Measurements from ENCODE around the gene ANKRD6.

ANKRD6 gene

GRCh38 chr6:89661559-89661958 is 228.6 kb downstream of the ANKRD6 start:
- no peak for DNase-seq

GRCh38 chr6:89662659-89663223 is 229.8 kb downstream of the ANKRD6 start:
- DNase-seq = no peak

- DNase-seq = no peak
Observed at GRCh38 chr6:89667872-89668556, 235.1 kb downstream of the ANKRD6 start.

DNA sequence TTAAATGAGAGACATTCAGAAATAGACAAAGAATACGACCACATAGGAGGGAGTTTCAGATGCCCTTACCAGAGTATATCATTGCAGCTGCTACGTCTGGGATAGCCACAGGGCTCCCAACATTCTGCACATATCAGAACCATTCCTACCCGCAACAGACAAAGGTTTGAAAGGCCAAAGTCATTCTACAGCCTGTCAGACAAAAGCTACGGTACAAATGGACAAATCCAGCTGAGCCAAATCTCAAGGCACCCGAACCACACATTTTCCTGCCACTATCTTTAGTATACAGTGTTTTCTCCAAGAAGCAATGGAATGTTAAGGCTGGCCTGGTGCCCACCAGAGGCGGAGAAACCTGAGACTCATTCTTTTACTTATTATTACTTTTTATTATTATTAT is 236.1 kb downstream of the ANKRD6 start:
- no peak for DNase-seq

DNA sequence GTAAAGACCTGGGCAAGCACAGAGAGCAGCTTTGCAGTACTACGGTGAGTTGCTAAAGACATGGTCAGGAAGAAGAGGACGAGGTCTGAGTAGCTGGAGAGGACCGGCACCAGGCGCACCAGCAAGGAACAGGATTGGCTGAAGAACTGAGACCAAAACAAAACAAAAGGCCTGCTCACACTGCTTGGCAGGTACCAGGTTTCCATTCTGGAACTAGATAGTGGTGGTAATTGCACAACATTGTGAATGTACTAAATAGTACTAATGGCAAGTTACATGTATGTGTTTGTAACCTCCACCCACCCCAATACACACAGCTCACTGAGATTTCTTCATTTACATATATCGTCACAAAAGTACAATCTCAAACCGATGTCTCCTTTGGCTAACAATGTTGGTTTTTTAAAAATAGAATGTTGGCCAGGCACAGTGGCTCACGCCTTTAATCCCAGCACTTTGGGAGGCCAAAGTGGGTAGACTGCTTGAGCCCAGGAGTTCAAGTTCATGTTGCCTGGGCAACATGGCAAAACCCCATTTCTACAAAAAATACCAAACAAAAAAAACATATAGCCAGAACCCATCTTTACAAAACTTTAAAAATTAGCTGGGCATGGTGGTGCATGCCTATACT is 238.1 kb downstream of the ANKRD6 start:
- DNase-seq = no peak

GRCh38 chr6:89675949-89676748 is 243.2 kb downstream of the ANKRD6 start:
- DNase-seq = peak; percentile 38

DNA sequence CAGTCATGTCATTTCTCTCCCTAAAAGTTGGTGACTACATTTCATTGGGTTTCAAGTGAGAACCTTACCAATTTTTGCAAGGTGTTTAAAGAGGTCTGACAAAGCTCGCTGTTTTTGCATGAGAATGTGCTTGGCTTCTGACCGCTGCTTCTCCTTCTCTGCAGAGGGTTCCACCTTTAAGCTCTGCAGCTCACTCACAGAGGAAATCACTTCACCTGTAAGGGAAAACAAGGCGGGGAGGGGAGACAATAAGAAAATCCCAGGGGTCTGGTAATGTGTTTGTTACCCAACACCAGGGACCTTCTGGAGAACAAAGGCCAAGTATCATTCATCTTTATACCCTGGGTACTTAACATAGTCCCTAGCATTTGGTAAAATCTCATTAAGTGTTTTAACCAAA is 245.6 kb downstream of the ANKRD6 start:
- DNase-seq = no peak

DNA sequence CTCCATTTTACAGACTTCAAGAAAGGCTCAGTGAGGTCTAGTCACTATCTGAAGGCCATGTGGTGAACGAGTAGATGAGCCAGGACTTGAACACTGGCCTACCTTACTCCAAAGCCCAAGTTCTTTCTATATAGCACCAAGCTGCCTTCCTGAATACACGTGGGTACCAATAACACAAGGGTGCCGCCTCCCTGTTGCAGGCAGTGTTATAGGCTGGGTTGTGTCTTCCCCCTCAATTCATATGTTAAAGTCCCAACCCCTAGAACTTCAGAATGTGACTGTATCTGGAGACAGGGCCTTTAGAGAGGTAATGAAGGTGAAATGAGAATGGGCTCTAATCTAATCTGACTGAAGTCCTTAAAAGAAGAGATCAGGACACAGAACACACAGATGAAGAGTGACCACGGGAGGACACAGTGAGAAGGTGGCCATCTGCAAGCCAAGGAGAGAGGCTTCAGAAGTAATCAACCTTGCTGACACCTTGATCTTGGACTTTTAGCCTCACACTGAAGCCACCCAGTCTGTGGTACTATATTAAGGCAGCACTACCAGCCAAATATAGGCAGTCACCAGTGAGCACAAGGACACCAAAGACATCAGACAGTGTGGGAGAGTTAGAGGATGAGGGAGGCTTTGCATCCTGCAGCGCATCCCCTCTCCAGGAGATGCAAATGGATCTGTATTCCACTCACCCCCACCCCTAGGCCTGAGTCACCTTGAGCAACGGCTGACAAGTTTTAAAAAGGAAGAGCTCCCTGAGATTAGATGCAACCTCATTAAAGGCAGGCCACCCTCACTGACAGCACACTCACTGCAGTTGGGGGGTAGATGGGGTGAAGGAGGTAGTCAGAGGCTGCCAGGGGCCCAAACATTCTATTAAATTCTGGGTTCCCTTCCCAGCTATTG is 246.5 kb downstream of the ANKRD6 start:
- DNase-seq = no peak

DNA sequence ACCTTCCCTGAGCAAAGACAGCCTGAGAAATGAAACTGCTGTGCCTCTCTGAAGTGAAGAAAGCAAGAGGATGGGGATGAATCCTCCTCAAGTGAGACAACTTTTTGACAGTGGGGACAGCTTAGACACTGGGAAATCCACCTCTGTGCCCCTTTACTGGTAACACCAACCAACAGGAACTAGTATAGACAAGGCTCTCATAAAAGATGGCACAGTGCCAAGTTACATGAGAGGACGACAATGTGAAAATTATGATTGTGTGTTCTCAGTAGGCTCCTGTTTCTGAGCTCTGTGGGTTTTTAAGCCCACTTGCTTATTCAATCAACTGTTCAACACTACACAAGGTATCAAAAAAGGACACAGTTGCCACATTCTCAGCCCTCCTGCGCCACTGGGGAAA is 247.2 kb downstream of the ANKRD6 start:
- peak; percentile 31 for DNase-seq

- DNase-seq = no peak
Observed at GRCh38 chr6:89680551-89680950, 247.6 kb downstream of the ANKRD6 start.

GRCh38 chr6:89681983-89682564 is 249.1 kb downstream of the ANKRD6 start:
- DNase-seq = no peak

GRCh38 chr6:89682991-89683390 is 250.0 kb downstream of the ANKRD6 start:
- DNase-seq = no peak

Measured in DMS79 treated with DMSO at 0.1 percent for 48 hours (cell line).